HG02759 (cell line): Measurements from ENCODE around the gene TCF7L1.
A peak's percentile ranks its signal among the peaks of the same experiment; 100 is the strongest.
"Not testable (repeated sequence)": the region's sequence is repeated elsewhere in the genome, so short reads cannot be mapped to it uniquely, and the experiment has no call there.

Experiments
- ATAC-seq: cut with Tn5 transposase; IDR thresholded peaks from one replicate; pipeline ENCODE4 v1.9.1; 2021; ENCODE audit warnings: mild to moderate bottlenecking, moderate library complexity; ENCODE audit not compliant: unreplicated experiment

The TCF7L1 gene

GRCh38 chr2:85341269-85342029 lies 208.3 kb downstream of the TCF7L1 start:
- no peak for ATAC-seq

- no peak for ATAC-seq
Observed at GRCh38 chr2:85342156-85342555, 209.0 kb downstream of the TCF7L1 start.

GRCh38 chr2:85343207-85343895 lies 210.2 kb downstream of the TCF7L1 start:
- not testable (repeated sequence) for ATAC-seq

DNA sequence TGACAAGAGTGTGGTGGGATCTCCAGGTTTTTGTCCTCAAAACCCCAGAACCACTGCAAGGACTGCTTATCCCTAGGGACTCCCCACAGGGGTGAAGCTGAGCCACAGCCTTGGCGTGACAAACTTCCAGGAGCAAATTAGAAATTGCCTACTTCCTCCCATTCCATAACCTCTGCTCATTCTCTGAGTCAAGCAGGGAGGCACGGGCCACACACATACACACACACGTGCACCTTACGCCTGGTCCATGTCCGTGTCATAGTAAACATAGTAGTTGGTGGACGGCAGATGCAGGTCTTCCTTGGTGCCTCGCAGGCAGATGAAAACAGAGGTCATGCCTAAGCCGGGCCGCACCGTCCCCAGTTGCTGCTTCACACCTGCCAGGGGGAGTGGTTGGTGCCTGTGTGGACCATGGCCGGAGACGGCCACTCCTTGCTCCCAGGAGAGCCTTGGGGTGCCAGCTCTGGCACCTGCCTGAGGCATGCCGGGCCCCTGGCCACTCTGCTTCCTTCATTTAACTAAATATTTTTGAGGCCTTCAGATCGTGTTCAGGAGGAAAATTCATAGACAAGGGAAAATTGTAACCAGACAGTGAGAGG lies 211.3 kb downstream of the TCF7L1 start:
- no peak for ATAC-seq

- ATAC-seq, result no peak
Observed at GRCh38 chr2:85347599-85347998, 214.4 kb downstream of the TCF7L1 start.

DNA sequence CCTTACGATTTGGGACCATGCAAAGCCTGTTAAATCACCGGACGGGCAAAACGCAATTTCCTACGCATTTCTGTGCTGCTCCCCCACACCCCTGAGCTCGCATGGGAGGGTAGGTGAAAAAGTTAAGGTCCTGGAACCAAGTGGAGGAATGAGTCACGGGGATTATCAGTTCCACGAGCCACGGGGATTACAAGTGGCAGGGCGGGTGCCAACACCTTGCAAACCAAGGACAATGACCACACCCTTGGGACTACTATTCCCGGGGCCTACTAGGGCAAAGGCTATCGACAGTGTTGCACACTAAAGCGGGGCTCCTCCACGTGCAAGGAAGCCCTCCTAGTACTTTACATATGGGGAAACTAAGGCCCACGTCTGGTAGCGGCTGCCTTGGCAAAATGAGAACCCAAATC lies 220.7 kb downstream of the TCF7L1 start:
- peak; percentile 7 for ATAC-seq

- ATAC-seq, result peak; percentile 98
Observed at GRCh38 chr2:85354286-85355072, 221.3 kb downstream of the TCF7L1 start, which contains the start of the genes ELMOD3 and RETSAT. Gene ELMOD3, plus strand, starts transcription at chr2:85354769. Its CDS starts 2,430 bp downstream, at chr2:85357199. Gene RETSAT, minus strand, starts transcription at chr2:85354528. Its CDS starts 21 bp downstream, at chr2:85354507.

- peak; percentile 9 for ATAC-seq
Observed at GRCh38 chr2:85355073-85355410, 221.8 kb downstream of the TCF7L1 start.

DNA sequence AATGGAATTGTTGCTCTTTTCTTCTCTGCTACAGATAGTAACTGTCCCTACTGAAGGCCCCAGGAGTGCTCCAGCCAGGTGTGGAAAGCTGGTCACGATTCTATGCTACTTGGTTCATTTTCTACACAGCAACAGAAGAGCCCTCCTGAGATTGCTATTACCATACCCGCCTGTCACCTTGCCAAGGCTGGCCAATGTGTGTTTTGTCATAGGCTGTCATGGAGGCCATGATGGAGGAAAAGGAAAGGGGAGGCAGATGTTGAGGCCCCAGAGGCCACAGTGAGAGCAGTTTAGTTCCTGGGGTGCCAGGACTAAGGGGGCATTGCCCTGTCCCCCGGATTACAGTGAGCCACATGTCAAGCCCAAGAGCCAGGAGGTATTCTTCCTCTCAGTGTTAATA lies 222.3 kb downstream of the TCF7L1 start:
- no peak for ATAC-seq

- ATAC-seq, result no peak
Observed at GRCh38 chr2:85356186-85356585, 223.0 kb downstream of the TCF7L1 start.

DNA sequence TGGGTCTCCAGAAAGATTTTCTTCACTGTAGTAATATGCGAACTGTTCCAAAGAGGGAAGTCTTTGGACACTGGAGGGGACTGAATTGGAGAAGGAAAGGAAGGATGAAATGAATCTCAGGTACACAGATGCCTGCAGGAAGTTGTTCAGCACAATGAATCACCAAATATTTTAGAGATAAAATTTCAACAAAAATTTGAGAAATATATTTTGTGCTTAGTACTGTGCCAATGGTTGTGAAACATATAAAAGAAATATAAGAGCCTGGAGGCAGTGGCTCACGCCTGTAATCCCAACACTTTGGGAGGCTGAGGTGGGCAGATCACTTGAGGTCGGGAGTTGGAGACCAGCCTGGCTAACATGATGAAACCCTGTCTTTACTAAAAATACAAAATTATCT lies 224.5 kb downstream of the TCF7L1 start:
- ATAC-seq, result no peak
